Muscle layer of colon (tissue), 2 donors: ENCODE data around the gene ZDHHC8.

Experiments used
- H3K27ac ChIP-seq: one replicate; pipeline ENCODE4 v1.7.0; 2013; ENCODE audit warnings: low read depth, mild to moderate bottlenecking, low read length, moderate library complexity
- H3K27me3 ChIP-seq, 2 donors: one replicate each; pipeline ENCODE4 v1.7.0; 2013; ENCODE audit warnings: low read length in 2 of 2, mild to moderate bottlenecking in 2 of 2; ENCODE audit not compliant: insufficient read depth in 2 of 2, control insufficient read depth in 1 of 2
- H3K36me3 ChIP-seq: one replicate; pipeline ENCODE4 v1.7.0; 2013; ENCODE audit warnings: mild to moderate bottlenecking, low read length; ENCODE audit not compliant: insufficient read depth
- H3K4me1 ChIP-seq: one replicate; pipeline ENCODE4 v1.7.0; 2013; ENCODE audit warnings: mild to moderate bottlenecking, low read length; ENCODE audit not compliant: insufficient read depth
- H3K4me3 ChIP-seq, 2 donors: one replicate each; pipeline ENCODE4 v1.7.0; 2013; ENCODE audit warnings: low read length in 2 of 2, low read depth in 1 of 2, mild to moderate bottlenecking in 1 of 2, moderate library complexity in 1 of 2
- H3K9ac ChIP-seq: one replicate; pipeline ENCODE4 v1.7.0; 2013; ENCODE audit warnings: low read length
- H3K9me3 ChIP-seq: one replicate; pipeline ENCODE4 v1.7.0; 2013; ENCODE audit warnings: mild to moderate bottlenecking, low read length
- donor health status: abdominal sarcoma.
- donor health status: Adenocarcinoma of cecum.

ZDHHC8 gene, protein sequence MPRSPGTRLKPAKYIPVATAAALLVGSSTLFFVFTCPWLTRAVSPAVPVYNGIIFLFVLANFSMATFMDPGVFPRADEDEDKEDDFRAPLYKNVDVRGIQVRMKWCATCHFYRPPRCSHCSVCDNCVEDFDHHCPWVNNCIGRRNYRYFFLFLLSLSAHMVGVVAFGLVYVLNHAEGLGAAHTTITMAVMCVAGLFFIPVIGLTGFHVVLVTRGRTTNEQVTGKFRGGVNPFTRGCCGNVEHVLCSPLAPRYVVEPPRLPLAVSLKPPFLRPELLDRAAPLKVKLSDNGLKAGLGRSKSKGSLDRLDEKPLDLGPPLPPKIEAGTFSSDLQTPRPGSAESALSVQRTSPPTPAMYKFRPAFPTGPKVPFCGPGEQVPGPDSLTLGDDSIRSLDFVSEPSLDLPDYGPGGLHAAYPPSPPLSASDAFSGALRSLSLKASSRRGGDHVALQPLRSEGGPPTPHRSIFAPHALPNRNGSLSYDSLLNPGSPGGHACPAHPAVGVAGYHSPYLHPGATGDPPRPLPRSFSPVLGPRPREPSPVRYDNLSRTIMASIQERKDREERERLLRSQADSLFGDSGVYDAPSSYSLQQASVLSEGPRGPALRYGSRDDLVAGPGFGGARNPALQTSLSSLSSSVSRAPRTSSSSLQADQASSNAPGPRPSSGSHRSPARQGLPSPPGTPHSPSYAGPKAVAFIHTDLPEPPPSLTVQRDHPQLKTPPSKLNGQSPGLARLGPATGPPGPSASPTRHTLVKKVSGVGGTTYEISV

DNA sequence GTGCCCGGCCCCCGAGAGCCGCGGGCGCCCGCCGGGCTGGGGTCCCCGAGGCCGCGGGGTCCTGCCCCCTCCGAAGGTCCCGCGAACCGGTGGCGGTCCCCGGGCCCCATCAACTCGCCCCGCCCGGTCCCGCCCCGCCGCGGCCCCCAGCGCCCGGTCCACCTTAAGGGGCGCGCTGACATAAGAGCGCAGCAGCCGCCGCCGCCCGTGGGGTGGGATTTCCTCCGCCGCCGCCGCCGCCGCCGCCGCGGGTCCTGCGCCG is at the start of gene ZDHHC8:
Gene ZDHHC8 (plus strand): TSS at position 208 of the 262 bp plus-strand sequence. CDS start 144 bp downstream, outside the sequence.
- H3K27me3 ChIP-seq, result no peaks in the 10 kb centered on the region
- H3K9ac ChIP-seq, result peak within 1 kb of the TSS; percentile 58
- H3K27ac ChIP-seq, result peak within 1 kb of the TSS; percentile 94
- no peaks in the 10 kb centered on the region for H3K9me3 ChIP-seq
- H3K4me1 ChIP-seq, result peaks cover 39% of the 10 kb centered on the region
- H3K4me3 ChIP-seq, result peak within 1 kb of the TSS; percentile 61 to 77
- peaks cover 7% of the 10 kb centered on the region for H3K36me3 ChIP-seq

DNA sequence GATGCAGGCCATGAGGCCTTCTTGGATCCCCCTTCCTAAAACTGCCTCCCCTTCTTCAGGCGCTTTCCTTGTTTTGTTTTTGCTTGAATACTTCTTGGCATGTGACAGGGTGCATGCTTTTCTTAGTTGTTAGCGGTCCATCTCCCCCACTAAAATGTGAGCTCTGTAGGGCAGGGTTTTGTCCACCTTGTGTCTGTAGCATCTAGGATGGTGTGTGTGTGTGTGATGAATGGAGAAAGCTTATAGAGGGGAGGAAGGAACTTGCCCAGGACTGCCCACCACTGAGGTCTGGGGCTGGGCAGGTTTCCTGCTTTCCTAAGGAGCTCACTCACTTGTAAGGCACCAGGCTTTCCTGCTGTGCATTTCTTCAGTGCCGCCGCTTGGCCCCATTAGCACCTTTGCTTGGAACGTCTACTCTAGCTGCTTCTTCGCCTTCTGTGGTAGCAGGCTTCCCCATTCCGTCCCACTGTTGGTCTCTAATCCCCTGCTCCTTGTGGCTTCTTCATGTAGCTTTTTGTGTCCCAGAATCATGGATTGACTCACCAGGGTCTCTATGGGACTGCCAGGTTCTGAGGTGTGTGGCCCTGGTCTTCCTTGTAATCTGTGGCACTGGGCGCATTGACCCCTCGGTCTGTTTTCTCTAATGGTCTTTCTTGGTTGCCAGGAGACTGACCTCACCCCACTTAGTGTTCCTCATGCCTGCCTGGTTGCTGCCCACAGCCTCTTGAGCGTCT is 48.3 kb upstream of the ZDHHC8 start:
- Histone ChIP-seq H3K9me3 (no peaks in the 10 kb centered on the region), H3K36me3 (peaks cover 30% of the 10 kb centered on the region), H3K4me3 (peak overlapping the region in 1 of 2 donors; percentile 5), H3K9ac (no peak overlapping the region), H3K4me1 (peaks cover 43% of the 10 kb centered on the region), H3K27ac (no peak overlapping the region), H3K27me3 (no peaks in the 10 kb centered on the region)

DNA sequence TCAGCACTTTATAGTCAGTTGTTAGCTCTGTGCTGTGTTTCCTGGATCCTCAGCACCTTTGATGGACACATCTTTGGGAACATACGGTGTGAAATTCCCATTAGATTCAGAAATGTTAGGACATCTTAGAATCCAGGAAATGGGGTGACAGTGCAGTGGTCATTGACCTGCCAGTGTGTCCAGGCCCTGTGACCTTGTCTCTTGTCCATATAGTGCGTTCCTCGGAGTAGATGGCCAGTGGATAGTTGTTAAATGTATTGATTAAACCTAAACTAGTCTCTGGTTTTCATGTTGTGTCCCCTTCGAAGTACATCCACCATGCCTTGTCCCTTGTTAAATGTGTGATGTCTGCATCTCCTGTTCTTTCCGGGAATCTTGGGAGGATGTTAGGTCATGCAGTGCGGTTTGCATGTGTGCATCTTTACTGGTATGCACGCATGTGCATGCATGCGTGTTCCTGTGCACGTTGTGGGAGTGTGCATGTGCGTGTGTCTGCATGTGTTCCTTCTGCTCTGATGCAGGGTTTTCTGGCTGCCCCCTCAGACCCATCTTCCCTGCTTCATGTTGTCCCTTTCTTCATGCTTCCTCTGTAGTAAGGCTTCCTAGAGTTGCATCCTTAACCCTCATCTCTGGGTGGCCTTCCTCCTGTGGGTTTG is 47.6 kb upstream of the ZDHHC8 start:
- Histone ChIP-seq H3K4me1 (peaks cover 43% of the 10 kb centered on the region), H3K27ac (no peak overlapping the region), H3K27me3 (no peaks in the 10 kb centered on the region), H3K9ac (no peak overlapping the region), H3K9me3 (no peaks in the 10 kb centered on the region), H3K4me3 (no peak overlapping the region), H3K36me3 (peaks cover 34% of the 10 kb centered on the region)

DNA sequence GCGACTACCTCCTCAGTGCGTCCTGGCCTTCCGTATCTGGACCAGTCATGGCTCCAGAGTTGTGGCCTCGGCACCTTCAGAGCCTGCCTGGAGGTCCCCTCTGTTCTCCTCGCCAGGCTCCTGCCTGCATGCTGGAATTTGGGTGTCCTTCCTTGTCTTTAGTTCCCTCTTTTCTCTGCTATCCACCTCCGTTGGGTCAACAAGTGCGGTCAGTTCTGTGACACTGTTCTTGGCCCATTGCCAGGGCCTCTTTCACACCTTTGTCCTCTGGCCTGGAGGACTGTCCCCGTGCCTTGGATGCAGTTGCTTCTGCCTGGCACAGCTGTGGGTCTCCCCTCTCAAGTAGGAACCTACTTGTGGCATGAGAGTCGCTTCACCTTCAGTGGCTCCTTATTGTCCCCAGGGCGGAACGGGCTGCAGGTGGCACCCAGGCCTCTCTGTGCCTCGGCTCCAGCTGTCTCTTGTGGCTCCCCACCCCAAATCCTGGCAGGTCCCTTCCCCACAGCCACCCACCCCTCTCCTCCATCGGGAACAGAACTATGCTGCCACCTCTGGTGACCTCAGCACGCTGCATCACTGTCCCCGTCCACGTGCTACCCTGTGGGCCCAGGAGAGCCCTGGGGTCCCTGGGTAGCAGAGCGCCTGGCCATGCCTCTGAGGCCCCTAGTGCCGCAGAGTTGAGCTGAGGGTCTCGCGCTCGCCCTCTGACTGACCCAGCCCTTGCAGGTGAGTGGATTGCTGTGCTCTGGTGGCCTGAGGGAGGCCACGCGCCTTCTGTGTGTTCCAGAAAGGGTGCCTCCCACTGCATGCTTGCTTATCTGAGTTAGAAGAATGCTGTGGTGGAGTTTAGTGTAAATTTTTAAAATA is 46.8 kb upstream of the ZDHHC8 start:
- Histone ChIP-seq H3K27me3 (no peaks in the 10 kb centered on the region), H3K4me3 (no peak overlapping the region), H3K4me1 (peaks cover 43% of the 10 kb centered on the region), H3K36me3 (peaks cover 42% of the 10 kb centered on the region), H3K9me3 (no peaks in the 10 kb centered on the region), H3K9ac (no peak overlapping the region), H3K27ac (no peak overlapping the region)

DNA sequence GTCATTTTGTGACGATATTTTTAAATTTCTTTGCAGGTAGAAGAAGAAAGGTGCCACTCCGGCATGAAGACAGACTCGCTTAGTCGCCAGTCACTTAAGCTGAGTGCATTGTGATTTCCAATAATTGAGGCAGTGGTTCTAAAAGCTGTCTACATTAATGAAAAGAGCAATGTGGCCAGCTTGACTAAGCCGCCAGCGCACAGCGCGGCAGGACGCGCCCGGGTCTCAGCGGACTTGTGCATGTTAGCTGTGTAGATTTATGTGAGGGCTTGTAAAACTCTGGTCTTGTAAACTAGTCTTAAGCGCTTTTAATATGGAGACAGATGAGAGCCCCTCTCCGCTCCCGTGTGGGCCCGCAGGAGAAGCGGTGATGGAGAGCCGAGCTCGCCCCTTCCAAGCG is 46.0 kb upstream of the ZDHHC8 start:
- Histone ChIP-seq H3K4me1 (peaks cover 43% of the 10 kb centered on the region), H3K9me3 (no peaks in the 10 kb centered on the region), H3K4me3 (no peak overlapping the region), H3K9ac (no peak overlapping the region), H3K27ac (no peak overlapping the region), H3K36me3 (peaks cover 51% of the 10 kb centered on the region), H3K27me3 (no peaks in the 10 kb centered on the region)

DNA sequence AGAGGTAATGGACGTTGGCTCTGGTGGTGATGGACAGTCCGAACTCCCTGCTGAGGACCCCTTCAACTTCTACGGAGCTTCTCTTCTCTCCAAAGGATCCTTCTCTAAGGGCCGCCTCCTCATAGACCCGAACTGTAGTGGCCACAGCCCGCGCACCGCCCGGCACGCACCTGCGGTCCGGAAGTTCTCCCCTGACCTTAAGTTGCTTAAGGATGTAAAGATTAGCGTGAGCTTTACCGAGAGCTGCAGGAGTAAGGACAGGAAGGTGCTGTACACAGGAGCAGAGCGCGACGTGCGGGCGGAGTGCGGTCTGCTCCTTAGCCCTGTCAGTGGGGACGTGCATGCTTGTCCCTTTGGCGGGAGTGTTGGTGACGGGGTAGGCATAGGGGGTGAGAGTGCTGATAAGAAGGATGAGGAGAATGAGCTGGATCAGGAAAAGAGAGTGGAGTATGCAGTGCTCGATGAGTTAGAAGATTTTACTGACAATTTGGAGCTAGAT is 45.5 kb upstream of the ZDHHC8 start:
- peaks cover 56% of the 10 kb centered on the region for H3K36me3 ChIP-seq

DNA sequence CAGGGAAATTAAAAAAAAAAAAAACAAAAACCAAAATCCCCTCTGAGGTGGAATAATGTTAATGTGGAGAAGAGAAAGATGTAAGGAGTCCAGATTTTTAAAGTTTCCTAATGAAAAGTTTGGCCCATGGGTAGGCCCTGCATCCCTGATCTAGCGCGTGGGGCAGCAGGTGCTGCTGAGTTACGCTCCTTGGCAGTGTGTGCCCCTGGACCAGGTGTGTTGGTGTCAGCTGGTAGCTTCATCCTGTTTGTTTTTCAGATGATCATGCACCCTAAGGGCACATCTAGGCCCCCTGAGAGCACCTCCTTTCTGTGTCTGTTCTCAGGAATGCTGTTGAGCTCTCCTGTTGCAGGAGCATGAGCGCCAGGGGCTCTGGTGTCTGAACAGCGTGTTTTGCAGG is 44.8 kb upstream of the ZDHHC8 start:
- H3K9ac ChIP-seq, result no peak overlapping the region
- peaks cover 31% of the 10 kb centered on the region for H3K4me1 ChIP-seq

More for the DNA sequence above, 45.5 kb upstream of the ZDHHC8 start:
- H3K27me3 ChIP-seq, result no peaks in the 10 kb centered on the region
- H3K9me3 ChIP-seq, result no peaks in the 10 kb centered on the region
- peaks cover 38% of the 10 kb centered on the region for H3K4me1 ChIP-seq
- H3K9ac ChIP-seq, result no peak overlapping the region
- no peak overlapping the region for H3K4me3 ChIP-seq
- no peak overlapping the region for H3K27ac ChIP-seq

DNA sequence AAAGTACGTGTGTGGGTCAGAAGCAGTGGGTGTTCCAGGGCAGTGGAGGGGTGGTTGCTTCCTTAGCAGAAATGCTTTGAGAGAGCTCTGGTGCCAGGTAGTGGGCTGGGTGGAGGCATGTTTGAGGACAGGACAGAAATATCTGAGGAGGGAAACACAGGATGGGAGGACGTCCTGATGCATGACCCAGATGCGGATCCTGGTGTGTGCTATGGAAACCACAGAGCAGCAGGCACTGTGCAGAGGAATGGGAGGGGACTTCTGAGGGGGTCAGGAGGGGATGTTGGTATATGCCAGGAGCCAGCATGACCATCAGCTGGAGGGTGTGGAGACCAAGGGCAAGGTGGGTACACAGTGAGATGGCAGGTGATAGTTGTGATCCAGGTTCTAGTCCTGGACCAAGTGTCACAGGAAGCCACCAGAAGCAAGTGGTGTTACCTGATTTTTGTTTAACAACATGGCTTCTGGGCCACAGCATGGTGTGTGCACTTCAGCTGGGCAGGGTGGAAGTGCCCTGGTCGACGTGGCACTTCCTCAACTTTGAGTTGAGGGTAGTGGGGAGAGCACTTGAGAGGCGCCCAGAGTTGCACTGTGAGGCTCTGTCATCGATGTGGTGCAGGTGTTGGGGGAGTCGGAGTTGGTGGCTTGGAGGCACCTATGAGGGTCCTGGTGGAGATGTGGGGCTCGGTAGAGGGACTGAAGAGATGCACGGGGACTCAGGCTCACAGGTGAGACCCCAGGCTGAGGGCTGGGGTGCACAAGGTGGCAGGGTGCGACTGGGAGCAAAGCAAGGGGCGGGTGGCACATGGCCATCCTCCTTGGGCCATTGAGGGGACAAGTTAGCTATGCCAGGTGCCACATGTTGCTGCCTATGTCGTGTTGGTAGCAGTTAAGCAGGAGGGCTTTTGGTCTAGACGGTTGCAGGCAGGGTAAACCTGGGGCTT is 44.0 kb upstream of the ZDHHC8 start:
- peaks cover 70% of the 10 kb centered on the region for H3K36me3 ChIP-seq
- peaks cover 28% of the 10 kb centered on the region for H3K4me1 ChIP-seq
- no peak overlapping the region for H3K9ac ChIP-seq
- no peaks in the 10 kb centered on the region for H3K27me3 ChIP-seq
- no peak overlapping the region for H3K4me3 ChIP-seq
- H3K9me3 ChIP-seq, result no peaks in the 10 kb centered on the region
- H3K27ac ChIP-seq, result no peak overlapping the region

More for the DNA sequence above, 44.8 kb upstream of the ZDHHC8 start:
- Histone ChIP-seq H3K4me3 (no peak overlapping the region), H3K27me3 (no peaks in the 10 kb centered on the region), H3K27ac (no peak overlapping the region), H3K9me3 (no peaks in the 10 kb centered on the region), H3K36me3 (peaks cover 62% of the 10 kb centered on the region)

DNA sequence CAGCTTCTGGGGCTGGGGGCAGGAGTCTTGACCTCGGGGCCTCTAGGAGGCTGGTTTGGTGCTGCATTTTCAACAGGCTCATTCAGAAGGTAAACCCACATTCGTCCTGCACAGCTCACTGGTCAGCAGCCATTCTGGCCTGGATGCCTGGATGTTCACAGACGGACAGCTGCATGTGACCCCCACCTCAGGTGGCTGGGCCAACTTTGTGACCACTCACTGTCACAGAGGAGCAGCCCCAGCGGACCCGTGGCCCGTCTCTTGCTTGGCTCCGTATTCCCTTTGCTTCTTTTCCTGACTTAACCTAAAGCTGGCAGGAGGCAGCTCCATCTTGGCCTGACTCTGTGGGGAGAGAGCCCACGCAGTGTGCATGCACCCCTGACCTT is 43.3 kb upstream of the ZDHHC8 start:
- Histone ChIP-seq H3K9ac (no peak overlapping the region), H3K4me1 (peaks cover 21% of the 10 kb centered on the region), H3K4me3 (no peak overlapping the region), H3K9me3 (no peaks in the 10 kb centered on the region), H3K36me3 (peaks cover 74% of the 10 kb centered on the region), H3K27ac (no peak overlapping the region), H3K27me3 (no peaks in the 10 kb centered on the region)
